Stimulated activated naive B cell treated with anti-CD40 and anti-IgM and Interleukin-4, amounts not matched to agents 10 μg/mL and 1 μg/mL and 100 μg/mL, for 72 hours (primary cell): ENCODE measurements around the gene LRMDA.
"Not testable (repeated sequence)": the region's sequence is repeated elsewhere in the genome, so short reads cannot be mapped to it uniquely, and the experiment has no call there.

Source experiments
- ATAC-seq, 2 donors: fragments of 150-1000 bp; cut with Tn5 transposase; replicated peaks; 2 replicates each; pipeline ENCODE4 v1.10.0; 2021; ENCODE audit warnings: moderate library complexity in 1 of 2
- DNase-seq: peaks from one replicate; pipeline ENCODE4 v3.0.0; 2021
- H3K27ac Mint-ChIP-seq: one replicate; pipeline ENCODE4 v1.8.0; 2022; ENCODE audit warnings: mild to moderate bottlenecking, mixed read lengths
- H3K27me3 Mint-ChIP-seq, 2 donors: one replicate each; pipeline ENCODE4 v1.8.0; 2022; ENCODE audit warnings: mixed read lengths in 2 of 2
- H3K36me3 Mint-ChIP-seq, 2 donors: one replicate each; pipeline ENCODE4 v1.8.0; 2022; ENCODE audit warnings: mixed read lengths in 2 of 2, mild to moderate bottlenecking in 1 of 2
- H3K4me1 Mint-ChIP-seq, 2 donors: one replicate each; pipeline ENCODE4 v1.8.0; 2022; ENCODE audit warnings: mixed read lengths in 2 of 2, mild to moderate bottlenecking in 1 of 2
- H3K4me3 Mint-ChIP-seq, 2 donors: one replicate each; pipeline ENCODE4 v1.8.0; 2022; ENCODE audit warnings: mild to moderate bottlenecking in 2 of 2, mixed read lengths in 2 of 2, moderate library complexity in 1 of 2
- H3K9me3 Mint-ChIP-seq, 2 donors: one replicate each; pipeline ENCODE4 v1.8.0; 2022; ENCODE audit warnings: mixed read lengths in 2 of 2, mild to moderate bottlenecking in 1 of 2

The LRMDA gene

DNA sequence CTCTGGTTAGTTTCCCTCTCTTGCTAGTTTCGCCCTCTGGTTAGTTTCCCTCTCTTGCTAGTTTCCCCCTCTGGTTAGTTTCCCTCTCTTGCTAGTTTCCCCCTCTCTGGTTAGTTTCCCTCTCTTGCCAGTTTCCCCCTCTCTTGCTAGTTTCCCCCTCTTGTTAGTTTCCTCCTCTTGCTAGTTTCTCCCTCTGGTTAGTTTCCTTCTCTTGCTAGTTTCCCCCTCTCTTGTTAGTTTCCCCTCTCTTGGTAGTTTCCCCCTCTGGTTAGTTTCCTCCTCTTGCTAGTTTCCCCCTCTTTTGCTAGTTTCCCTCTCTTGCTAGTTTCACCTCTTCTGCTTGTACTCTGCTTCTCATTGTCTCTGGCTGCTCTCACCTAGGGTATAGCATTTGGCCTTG lies 613.8 kb downstream of the LRMDA start:
- Mint-ChIP-seq H3K4me1 (no peaks in the 10 kb centered on the region), H3K27me3 (no peaks in the 10 kb centered on the region), H3K4me3 (no peak overlapping the region), H3K9me3 (peaks cover 2 to 5% of the 10 kb centered on the region in 2 donors), H3K36me3 (no peaks in the 10 kb centered on the region), H3K27ac (no peak overlapping the region)
- ATAC-seq (no peak), DNase-seq (no peak)

DNA sequence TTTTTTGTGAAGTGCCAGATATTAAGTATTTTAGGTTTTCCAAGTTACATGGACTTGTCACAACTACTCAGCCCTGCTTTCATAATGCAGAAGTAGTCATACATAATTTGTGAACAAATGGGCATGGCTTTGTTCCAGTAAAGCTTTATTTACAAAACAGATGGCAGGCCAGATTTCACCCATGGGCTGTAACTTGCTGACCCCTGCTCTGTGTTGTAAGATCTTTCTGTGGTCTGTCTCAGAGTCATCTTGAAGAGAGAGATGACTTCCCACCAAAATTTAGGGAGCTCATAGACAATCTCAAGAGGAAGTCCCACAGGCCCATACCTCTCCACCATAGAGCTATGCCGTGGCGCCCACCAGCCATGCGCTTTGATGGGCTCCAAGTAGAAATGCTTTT lies 616.1 kb downstream of the LRMDA start:
- Mint-ChIP-seq H3K36me3 (no peaks in the 10 kb centered on the region), H3K4me1 (no peaks in the 10 kb centered on the region), H3K9me3 (peaks cover 0 to 2% of the 10 kb centered on the region in 2 donors), H3K27ac (no peak overlapping the region), H3K27me3 (no peaks in the 10 kb centered on the region), H3K4me3 (no peak overlapping the region)
- DNase-seq (no peak), ATAC-seq (no peak)

DNA sequence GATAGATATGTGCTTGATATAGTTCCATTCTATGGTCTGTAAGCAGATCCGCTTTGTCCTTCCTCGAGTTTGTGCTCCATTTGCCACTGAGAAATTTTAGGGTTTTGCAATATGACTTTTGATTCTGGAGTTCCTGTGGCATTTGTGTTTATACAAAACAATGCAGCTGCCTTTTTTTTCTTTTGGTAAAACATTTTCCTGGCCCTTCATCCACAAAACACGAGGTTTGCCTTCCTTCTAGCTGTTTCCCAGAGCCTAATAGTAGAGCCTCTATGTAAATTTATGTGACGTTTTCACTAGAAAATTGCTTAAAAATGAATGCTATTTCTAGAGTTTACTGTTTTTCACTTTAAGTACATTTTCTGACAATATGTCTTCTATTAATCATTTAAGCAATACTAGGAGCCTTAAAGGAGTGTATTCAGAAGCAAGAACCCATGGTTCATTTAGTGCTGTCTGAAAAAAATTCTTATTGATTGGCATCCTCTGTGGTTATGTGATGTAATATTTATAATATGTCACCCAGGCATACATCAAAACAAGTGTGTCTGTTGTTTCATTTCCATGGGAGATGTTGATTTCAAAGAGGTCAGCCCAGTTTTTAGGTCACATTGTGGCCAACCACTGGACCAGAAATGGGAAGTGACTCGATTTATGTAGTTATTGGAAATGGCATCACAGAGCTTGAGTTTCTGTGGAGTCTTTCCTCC lies 618.3 kb downstream of the LRMDA start:
- Mint-ChIP-seq H3K4me3 (no peak overlapping the region), H3K27me3 (no peaks in the 10 kb centered on the region), H3K9me3 (peaks cover 0 to 3% of the 10 kb centered on the region in 2 donors), H3K27ac (no peak overlapping the region), H3K4me1 (no peaks in the 10 kb centered on the region), H3K36me3 (no peaks in the 10 kb centered on the region)
- DNase-seq (no peak), ATAC-seq (peak in 1 of 2 donors; percentile 12)

DNA sequence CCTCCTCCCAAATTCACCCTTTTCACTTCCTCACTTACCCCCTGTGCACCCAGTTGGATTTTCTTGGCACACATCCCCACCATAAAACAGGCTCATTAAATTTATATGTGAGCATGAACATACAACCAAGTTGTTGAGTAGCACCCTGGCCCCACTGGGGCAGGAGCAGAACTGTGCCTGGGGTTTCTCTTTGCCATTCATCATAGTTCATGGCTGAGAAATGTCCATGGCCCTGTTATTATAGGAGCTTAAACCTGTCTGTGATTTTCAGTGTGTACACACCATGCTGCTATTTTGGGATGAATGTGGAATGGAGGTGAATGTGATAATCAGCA lies 618.8 kb downstream of the LRMDA start:
- H3K27me3 Mint-ChIP-seq, result no peaks in the 10 kb centered on the region
- H3K36me3 Mint-ChIP-seq, result no peaks in the 10 kb centered on the region
- no peak overlapping the region for H3K4me3 Mint-ChIP-seq
- no peak overlapping the region for H3K27ac Mint-ChIP-seq
- peaks cover 4 to 5% of the 10 kb centered on the region in 2 donors for H3K9me3 Mint-ChIP-seq
- ATAC-seq (peak in 1 of 2 donors; percentile 34), DNase-seq (no peak)
- H3K4me1 Mint-ChIP-seq, result no peaks in the 10 kb centered on the region

DNA sequence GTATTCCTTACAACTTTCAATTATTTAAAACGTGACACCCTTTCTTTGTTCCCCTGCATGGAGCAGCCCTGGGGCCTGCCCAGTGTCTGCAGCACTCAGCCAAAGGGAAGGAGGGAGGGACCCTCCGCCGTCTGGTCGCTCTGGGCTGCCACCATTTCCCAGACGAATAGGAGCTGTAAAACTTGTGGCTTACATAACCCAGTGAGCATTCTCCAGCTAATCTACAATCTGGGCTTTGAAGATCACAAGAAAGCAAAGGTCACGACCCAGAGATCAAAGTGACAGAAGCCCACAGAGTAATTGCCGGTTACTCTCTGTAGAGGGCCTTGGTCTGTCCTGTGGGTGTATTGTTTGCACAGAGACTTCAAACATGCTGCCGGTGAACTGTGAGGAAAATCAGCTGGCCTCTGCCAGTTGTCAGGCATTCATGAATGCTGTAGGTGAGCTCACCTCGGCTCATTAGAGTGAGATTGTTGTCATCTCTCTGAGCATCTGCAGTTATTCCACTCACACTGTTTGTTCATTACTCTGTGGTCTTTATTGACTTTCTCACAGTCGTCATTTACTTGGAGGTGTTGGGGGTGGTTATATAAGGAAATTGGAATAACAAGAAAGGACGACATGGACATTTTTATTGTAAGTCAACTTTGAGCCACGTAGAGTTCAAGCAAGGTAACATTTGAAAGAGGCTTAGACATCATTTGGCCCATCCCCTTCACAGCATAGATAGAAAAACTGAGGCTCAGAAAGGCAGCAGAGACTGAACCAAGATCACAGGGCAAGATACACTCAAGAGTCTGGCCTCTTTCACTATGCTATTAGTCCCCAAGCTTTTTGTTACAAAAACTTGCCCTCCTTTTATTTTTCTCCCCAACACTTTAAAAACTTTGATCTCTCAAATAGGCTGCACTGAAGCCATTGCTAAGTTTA lies 619.8 kb downstream of the LRMDA start:
- H3K4me1 Mint-ChIP-seq, result no peaks in the 10 kb centered on the region
- no peak overlapping the region for H3K4me3 Mint-ChIP-seq
- no peak for DNase-seq
- H3K27me3 Mint-ChIP-seq, result no peaks in the 10 kb centered on the region
- ATAC-seq, result no peak
- H3K27ac Mint-ChIP-seq, result no peak overlapping the region
- no peaks in the 10 kb centered on the region for H3K36me3 Mint-ChIP-seq
- H3K9me3 Mint-ChIP-seq, result peaks cover 4 to 9% of the 10 kb centered on the region in 2 donors

DNA sequence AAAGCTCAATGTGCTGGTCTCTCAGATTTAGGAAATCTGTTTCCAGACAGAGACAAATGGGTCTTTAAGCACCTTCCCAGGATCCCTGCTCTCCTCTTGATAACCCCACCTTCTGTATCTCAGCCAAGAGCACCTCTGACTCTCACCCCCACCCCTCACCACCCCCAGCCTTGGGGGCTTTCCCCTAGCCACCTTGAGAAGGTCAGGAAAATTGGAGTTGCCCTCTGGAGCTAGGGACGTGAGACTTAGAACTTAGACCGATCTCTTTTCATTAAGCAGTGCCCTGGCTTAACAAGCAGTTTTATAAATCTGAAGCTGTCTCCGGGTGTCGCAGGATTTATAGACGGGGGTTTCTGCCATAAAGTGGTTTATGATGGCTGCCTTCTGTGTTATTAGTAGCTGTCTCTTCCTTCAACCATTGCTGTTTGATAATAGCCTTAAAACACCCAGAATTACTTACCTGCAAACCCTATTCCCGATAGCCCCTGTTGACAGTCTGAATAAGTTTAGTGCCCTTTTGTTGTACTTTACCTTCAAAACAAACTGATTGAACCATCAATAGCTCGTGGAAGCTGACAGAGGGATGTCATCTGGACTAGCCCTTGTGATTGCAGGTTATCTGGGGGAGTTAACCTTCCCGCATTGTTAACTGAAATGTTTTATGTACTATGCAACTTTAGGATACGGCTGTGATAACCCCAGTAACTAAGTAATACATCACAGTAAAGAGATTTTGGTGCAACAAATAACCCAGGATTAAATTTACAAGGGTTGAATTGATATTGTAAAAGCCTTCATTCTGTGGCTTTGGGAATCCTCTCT lies 621.5 kb downstream of the LRMDA start:
- DNase-seq (no peak), ATAC-seq (no peak)
- Mint-ChIP-seq H3K9me3 (peaks cover 10 to 15% of the 10 kb centered on the region in 2 donors), H3K4me3 (no peak overlapping the region), H3K27me3 (no peaks in the 10 kb centered on the region), H3K4me1 (no peaks in the 10 kb centered on the region), H3K27ac (no peak overlapping the region), H3K36me3 (no peaks in the 10 kb centered on the region)

- Mint-ChIP-seq H3K9me3 (peaks cover 10 to 15% of the 10 kb centered on the region in 2 donors), H3K27ac (no peak overlapping the region), H3K4me3 (no peak overlapping the region), H3K4me1 (no peaks in the 10 kb centered on the region), H3K27me3 (no peaks in the 10 kb centered on the region), H3K36me3 (no peaks in the 10 kb centered on the region)
- ATAC-seq, result no peak
- DNase-seq, result no peak
These were observed 624.0 kb downstream of the LRMDA start for GRCh38 chr10:76055466-76055865.

DNA sequence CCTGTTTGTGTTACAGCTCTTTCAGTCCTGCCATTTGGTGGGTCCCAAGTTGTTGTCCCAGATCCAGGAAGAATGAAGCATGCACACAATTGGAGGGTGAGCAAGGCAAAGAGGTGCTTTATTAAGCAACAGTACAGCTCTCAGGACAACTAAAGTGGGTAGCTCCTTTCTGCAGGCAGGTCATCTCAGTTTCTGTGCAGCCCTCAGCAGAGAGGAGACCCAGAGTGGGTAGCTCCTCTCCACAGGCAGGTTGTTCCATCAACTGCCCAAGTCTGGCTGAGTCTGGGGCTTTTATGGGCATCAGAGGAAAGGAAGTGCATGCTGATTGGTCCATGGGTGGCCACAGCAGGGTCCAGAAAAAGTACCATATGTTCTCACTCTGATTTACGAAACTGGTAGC lies 624.5 kb downstream of the LRMDA start:
- H3K27ac Mint-ChIP-seq, result no peak overlapping the region
- ATAC-seq, result no peak
- H3K36me3 Mint-ChIP-seq, result no peaks in the 10 kb centered on the region
- no peaks in the 10 kb centered on the region for H3K4me1 Mint-ChIP-seq
- DNase-seq, result no peak
- peaks cover 10 to 15% of the 10 kb centered on the region in 2 donors for H3K9me3 Mint-ChIP-seq
- no peak overlapping the region for H3K4me3 Mint-ChIP-seq
- no peaks in the 10 kb centered on the region for H3K27me3 Mint-ChIP-seq

GRCh38 chr10:76060993-76061392 lies 629.6 kb downstream of the LRMDA start:
- H3K9me3 Mint-ChIP-seq, H3K36me3 Mint-ChIP-seq, H3K27ac Mint-ChIP-seq, H3K27me3 Mint-ChIP-seq, ATAC-seq, DNase-seq, H3K4me3 Mint-ChIP-seq, H3K4me1 Mint-ChIP-seq: not testable (repeated sequence)

DNA sequence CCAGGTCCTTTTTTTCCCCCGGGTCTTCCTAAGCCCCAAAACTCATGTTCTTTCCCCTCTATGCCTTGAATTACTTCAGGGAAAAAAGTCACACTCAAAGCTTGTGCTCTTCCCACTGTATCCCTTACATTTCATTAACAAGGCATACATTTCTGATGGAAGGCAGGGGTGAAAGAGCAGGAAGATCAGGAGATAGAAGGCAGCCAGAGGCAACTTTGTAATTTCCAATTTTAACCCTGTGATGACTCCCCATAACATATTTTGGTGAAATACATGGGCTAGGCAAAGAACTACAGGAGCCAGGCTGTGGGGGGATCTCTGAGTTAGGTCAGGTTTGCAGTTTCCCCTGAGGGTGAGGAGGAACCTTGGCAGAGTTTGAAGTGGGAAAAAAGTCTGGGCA lies 635.0 kb downstream of the LRMDA start:
- Mint-ChIP-seq H3K36me3 (no peaks in the 10 kb centered on the region), H3K27ac (no peak overlapping the region), H3K27me3 (peaks cover 3 to 5% of the 10 kb centered on the region in 2 donors), H3K4me3 (no peak overlapping the region), H3K4me1 (no peaks in the 10 kb centered on the region), H3K9me3 (peaks cover 4 to 5% of the 10 kb centered on the region in 2 donors)
- ATAC-seq, result no peak
- no peak for DNase-seq

DNA sequence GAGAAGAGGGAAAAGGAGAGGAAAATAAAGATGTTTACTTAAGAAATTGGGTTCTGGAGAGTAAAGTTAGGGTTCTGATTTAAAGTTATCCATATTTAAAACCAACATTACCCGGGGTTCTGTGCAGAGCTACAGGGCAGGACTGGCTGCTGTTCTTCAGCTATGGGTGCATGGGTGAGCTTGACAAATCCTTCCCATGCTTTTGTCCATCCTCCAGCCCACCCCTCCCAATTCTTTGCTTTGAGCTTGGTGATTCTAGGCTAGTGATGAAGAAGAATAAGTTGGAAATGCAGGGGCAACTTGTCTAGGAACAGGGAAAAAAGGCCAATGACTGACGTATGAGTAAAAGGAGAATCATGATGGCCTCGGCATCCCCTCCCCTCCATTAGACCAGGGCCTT lies 636.0 kb downstream of the LRMDA start:
- no peaks in the 10 kb centered on the region for H3K4me1 Mint-ChIP-seq
- H3K27ac Mint-ChIP-seq, result no peak overlapping the region
- no peak for DNase-seq
- no peak overlapping the region for H3K4me3 Mint-ChIP-seq
- H3K27me3 Mint-ChIP-seq, result peaks cover 3 to 5% of the 10 kb centered on the region in 2 donors
- no peaks in the 10 kb centered on the region for H3K36me3 Mint-ChIP-seq
- no peak for ATAC-seq
- H3K9me3 Mint-ChIP-seq, result peaks cover 4 to 5% of the 10 kb centered on the region in 2 donors

GRCh38 chr10:76068856-76069255 lies 637.4 kb downstream of the LRMDA start:
- Mint-ChIP-seq H3K4me3 (no peak overlapping the region), H3K9me3 (peaks cover 4 to 5% of the 10 kb centered on the region in 2 donors), H3K27me3 (peaks cover 3 to 5% of the 10 kb centered on the region in 2 donors), H3K27ac (no peak overlapping the region), H3K4me1 (no peaks in the 10 kb centered on the region), H3K36me3 (no peaks in the 10 kb centered on the region)
- ATAC-seq (no peak), DNase-seq (no peak)

- peak overlapping the region; percentile 5 for H3K27ac Mint-ChIP-seq
- no peak for ATAC-seq
- peaks cover 3 to 5% of the 10 kb centered on the region in 2 donors for H3K27me3 Mint-ChIP-seq
- no peak overlapping the region for H3K4me3 Mint-ChIP-seq
- H3K4me1 Mint-ChIP-seq, result no peaks in the 10 kb centered on the region
- H3K9me3 Mint-ChIP-seq, result peaks cover 0 to 5% of the 10 kb centered on the region in 2 donors
- no peaks in the 10 kb centered on the region for H3K36me3 Mint-ChIP-seq
- no peak for DNase-seq
These were observed 639.5 kb downstream of the LRMDA start for GRCh38 chr10:76070916-76071315.

DNA sequence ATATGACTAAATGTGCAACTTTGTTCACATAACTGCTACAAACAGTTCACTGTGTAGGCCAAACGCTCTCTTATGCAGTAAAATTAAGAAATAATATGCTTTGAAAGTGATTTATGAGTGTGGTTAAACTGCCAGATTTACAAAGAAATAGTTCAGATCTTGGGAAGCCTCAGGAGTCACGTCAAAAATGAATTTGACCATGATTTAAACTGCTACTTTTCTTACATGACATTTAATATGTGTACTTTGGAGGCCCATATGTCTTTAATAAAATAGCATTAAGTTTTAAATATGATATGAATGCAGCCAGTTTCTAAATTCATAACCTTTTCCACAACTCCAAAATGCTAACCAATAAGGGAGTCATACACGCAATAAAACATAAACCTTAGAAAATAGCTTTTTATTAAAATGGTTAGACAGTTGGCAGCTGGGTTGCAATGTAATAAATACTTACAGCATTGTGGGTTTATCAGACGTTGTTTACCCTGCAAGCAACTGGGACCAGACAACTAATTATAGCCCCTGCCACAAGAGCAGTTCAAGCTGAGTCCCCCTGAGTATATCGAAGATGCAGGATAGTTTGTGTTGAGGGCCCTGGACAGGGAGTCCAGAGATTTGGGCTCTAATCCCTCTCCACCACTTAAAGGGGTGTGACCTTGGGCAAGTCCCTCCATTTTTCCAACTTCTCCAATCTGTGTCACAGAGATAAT lies 640.4 kb downstream of the LRMDA start:
- Mint-ChIP-seq H3K27ac (no peak overlapping the region), H3K27me3 (peaks cover 3 to 5% of the 10 kb centered on the region in 2 donors), H3K4me3 (no peak overlapping the region), H3K9me3 (peaks cover 0 to 5% of the 10 kb centered on the region in 2 donors), H3K36me3 (no peaks in the 10 kb centered on the region), H3K4me1 (no peaks in the 10 kb centered on the region)
- DNase-seq (no peak), ATAC-seq (no peak)
